ENCODE data around the gene SLC1A2. TPM values are rescaled to one million over a fixed set of nuclear protein-coding genes. Genes with fewer than 3 reads are reported as not detected.

The SLC1A2 gene
- total RNA-seq, 1 donor from 2014 or later, result not detected

GRCh38 chr11:35348898-35349687 is 70.3 kb downstream of the SLC1A2 start:
- no peak for ATAC-seq

DNA sequence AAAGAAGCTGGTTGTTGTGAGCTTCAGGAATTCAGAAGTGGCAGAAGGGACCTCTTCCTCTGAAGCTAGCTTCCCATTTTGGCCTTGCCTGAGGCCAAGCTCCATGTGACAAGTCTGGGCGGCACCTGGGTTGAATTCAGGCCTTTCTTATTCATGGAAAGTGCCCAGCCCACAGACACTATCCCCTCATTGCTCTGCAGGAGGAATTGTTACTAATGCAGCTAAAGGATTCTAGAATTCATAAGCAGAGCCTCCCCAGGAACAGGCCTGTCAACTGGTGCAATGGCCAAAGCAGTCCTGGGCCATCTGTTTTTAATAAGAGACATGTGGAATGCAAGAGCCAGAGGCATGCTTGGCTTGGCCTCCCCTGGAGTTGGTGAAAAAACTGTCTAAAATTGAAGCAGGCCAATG is 71.4 kb downstream of the SLC1A2 start:
- no peak for ATAC-seq

DNA sequence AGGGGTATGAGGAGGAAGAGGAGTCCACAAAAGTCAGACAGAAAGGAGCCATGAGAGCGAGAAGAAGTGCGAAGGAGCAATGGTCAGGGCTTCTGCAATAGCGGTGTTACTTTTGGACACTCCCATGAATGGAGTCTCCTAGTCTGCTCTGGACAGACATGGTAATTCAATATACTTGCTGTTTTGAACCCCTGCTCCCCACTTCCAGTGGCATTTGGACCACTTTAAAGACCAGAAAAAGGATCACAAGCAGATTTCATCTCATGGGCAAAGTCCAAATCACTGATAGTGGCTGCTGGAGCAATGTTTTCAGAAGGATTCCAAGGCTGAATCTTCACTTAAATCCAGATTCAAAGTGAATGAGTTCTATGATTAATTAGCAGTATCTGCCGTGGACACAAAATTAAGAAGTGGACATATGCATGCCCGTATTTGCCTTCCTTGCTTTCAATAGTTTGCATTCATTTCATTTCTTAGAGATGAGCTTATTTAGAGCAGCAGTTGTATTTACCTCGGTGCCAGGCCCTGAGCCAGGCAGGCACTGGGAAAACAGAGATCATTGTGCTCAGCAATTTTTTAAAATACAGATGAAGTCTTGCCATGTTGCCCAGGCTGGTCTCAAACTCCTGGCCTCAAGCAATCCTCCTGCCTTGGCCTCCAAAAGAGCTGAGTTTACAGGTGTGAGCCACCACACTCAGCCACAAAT is 72.0 kb downstream of the SLC1A2 start:
- no peak for ATAC-seq

DNA sequence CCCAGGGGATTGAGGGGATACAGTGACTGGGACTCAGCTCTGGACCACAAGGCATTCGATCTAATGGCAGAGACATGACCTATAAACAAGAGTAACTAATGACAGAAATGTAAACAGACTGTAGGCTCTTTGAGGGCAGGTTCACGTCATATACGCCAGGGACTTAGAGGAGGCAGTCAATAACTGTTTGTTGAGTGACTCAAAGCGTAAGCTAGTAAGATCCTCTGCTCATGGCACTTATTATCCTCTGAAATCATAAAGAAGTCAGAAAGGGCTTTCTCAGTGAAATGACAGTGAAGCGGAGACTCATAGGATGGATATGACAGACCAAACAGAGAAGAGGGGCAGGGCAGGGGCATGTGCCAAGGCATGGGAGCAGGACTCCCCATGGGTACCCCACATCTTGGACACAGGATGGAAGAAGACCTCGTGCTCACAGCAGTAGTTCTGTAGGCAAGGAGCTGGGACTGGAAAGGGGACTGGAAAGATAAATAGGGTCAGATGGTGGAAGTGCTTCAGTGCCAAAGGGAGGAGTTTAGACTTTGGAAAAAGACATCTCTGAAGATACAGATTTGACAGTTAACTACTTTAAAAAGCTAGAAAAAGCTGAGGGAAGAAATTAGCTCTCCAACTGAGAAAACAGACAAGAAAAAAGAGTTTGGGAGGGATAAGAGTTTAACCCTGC is 72.7 kb downstream of the SLC1A2 start:
- no peak for ATAC-seq

DNA sequence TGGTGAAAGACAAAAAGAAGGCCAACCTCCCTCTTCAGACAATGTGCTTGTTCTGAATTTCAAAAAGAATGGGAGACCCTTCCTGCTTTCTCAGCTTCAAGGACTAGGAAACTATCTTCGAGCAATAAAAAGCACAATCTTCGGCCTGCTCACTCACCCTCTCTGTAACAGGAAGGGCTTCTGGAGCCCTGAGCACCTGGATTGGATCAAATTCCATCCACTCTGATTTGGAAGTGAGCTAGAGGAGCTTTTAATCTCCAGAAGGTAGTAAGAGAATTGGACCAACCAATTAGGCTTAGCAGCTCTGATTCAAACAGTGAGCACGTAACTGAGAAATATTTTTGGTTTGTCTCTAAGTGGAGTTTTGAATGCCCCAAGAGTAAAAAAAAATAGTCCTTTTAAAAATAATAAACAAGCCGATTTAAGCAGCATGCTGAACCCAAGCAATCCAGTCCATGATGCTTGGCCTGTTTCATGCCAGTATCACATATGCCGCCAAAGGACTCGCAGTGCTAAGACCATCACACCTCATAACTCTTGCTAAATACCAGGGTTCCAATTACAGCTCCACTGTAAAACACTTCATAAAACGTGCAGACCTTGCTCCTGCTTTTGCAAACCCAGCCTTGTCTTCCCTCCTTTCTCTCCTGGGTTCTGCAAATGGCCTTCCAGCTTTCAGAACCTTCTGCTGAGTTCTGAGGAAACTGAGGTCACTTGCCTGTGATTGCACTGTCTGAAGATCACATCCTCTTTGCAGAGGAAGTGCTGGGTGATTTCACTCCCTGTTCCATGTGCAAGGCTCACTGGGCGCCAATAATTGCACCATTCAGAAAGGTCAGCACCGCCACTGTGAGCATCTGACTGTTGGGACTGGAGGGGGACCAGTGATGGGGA is 74.4 kb downstream of the SLC1A2 start:
- no peak for ATAC-seq

GRCh38 chr11:35343033-35343598 is 76.2 kb downstream of the SLC1A2 start:
- ATAC-seq, result no peak

- ATAC-seq, result no peak
Measured at GRCh38 chr11:35340715-35341114, 78.6 kb downstream of the SLC1A2 start.

DNA sequence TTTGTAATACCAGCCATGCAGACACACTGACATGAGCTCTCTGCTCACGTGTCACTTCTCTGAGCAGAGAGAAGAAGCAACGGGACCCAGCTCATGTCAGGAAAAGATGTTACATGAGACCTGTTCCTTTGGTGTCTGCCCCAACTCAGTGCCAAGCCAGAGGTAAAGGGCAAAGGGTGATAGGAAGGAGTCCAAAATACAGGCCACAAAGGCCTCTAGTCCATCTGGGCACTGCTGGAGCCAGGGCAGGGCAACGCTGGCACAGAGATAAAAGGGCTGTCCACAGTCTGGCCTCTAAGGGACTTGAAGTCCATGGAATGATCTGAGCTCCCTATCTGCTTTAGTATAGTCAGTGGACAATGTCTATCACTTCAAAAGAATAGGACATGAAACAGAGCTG is 79.3 kb downstream of the SLC1A2 start:
- no peak for ATAC-seq

DNA sequence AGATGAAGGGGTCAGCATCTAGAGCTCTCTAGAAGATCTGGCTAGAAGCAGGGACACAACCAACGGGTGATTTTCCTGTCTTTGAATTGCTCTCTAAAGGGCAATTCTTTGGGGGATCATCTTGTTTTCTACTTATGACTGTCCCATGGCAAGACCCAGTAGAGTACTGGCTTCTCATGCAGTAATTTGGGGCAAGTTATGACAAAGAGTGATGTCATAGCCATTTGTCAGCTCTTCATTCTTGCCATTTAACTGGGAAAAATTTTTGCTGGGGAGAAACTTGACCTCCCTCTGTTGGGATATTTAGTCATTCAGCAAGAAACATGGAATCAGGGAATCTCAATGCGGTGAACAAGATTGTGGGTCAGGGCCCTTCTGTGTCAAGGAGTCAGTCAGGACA is 80.4 kb downstream of the SLC1A2 start:
- ATAC-seq, result no peak

GRCh38 chr11:35337914-35338305 is 81.4 kb downstream of the SLC1A2 start:
- ATAC-seq, result no peak

DNA sequence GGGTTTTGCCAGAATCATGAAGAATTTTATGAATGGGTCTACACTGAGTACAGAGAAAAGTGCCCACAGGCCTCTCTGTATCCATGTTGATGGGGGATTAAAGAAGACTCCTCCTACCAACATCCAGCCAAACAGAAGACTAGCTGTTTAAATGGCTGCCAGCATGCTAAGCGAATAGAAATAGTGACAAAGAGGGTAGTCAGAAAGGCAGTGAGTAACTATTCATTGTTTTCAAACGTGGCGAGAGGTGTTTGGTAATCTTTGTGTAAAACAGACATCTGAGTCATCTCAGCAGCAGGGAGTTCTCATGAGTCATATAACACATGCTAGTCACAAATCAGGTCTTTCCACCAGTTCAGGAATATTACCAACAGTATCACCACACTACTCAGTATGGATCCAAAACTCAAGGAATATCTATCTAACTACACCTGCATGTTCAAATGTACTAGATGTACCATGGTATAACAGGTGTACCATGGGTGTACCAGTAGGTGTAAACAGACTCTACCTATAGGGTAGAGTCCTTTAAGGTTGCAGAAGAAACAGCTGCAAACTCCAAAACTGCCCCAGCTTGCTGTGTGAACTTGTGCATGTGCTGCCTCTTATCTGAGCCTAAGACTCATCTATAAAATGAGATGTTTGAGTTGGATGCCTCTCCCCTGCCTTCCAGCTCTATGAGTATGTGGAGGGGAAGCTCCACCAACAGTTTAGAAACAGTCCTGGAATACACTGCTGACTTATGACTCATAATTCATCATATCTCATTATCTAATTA is 82.0 kb downstream of the SLC1A2 start:
- peak; percentile 96 for ATAC-seq

- no peak for ATAC-seq
Measured at GRCh38 chr11:35336726-35337125, 82.6 kb downstream of the SLC1A2 start.

- no peak for ATAC-seq
Measured at GRCh38 chr11:35335226-35335625, 84.1 kb downstream of the SLC1A2 start.

DNA sequence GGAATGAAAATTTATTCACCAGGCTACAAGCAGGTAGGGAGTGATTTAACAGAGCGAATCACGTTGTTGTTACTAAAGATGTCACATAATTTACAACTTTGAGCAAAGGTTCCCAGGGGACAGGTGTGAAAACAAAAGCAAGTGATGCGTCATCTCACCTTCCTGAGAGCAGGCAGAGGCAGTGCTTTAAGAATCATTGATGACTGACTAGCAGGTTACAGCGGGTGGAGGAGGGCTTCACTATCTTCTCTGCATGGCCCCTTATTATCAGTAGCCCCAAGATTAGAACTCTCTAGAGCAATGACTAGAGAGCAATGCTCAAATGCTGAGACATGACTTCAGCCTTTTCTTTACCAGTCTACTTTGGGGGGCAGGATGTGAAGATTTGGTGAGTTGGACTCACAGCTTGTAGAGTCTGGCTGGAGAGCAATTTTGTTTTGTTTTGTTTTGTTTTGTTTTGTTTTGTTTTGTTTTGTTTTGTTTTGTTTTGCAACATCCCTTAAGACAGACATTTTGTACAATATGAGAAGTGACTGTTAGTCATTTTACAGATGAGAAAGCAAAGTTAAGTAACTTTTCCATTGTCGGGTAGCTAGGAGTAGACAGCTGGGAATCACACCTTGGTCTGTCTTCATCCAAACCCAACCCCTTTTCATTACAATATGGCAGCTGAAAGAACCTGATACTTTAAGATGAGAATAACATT is 84.8 kb downstream of the SLC1A2 start:
- peak; percentile 4 for ATAC-seq

GRCh38 chr11:35332524-35332923 is 86.8 kb downstream of the SLC1A2 start:
- no peak for ATAC-seq

DNA sequence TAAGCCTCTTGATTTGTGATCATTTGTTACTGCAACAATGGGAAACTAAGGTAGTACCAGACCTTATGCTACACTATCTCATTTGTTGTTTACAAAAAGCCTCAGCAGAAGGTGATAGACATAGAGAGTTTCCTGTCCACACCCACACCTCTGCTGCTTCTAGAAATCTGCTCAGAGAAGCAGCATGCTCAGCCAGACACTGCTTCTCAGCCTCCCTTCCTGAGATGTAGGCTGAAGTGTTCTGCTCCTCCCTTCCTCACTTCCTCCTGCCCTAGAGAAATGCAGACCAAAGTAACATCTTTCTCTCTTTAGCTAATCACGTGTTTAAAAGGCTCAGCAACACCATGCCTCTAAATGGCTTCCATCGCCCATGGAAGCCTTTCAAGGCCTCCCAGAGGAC is 88.4 kb downstream of the SLC1A2 start:
- no peak for ATAC-seq

DNA sequence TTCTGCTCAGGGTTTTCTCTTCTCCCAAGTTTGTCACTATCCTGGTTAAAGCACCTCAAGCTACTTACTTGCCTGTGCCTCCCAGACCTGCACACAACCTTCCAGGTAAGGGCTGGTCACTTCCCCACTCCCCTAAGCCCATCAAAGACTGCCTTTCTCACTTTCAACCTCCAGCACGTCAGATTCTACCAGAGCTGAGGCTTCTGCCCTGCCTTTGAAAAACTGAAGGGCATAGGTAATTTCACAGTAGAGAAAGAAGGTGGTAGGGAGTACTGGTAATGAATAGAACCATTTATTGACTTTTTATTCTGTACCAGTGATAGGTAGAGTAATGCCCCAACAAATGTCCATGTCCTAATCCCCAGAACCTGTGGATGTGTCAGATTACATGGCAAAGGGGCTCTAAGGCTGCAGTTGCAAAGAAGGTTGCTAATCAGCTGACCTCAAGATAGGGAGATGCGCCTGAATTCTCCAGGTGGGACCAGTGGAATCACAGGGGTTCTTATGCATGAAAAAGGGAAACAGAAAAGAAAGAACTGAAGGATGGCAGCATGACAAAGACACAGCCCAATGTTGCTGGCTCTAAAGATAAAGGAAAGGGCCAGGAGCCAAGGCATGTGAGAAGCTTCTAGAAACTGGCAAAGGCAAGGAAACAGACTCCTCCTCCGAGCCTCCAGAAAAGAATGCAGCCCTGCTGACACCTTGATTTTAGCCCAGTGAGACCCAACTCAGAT is 89.0 kb downstream of the SLC1A2 start:
- no peak for ATAC-seq

- no peak for ATAC-seq
Measured at GRCh38 chr11:35327829-35328228, 91.5 kb downstream of the SLC1A2 start.

DNA sequence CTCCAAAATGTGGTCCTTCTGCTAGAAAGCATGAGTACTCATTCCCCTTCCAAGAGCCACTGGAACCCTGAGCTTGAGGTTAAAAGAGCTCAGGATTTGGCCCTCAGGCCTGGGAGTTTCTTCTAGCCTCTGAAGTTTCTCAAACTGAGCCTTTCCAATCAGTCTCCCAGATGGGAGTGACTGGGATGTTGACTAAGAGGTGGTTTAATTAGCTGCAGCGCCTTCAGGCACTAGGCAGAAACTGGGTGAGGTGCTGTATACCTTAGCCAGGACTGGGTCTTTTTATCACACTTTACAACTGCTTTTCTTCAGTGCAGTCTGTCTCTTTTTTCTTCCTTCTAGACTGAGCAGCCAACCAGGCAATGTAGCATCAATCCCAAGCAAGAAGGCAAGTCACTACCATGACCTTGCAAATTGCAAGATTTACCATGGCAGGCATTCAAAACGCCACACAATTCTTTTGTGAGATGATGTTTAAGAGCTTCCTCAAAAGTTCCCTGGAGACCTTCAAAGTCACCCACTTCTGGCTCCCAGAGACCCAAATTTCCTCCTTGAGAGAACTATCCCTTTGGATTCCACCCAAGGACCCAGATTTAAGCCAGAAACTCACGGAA is 93.0 kb downstream of the SLC1A2 start:
- peak; percentile 63 for ATAC-seq

- no peak for ATAC-seq
Measured at GRCh38 chr11:35324981-35325380, 94.4 kb downstream of the SLC1A2 start.
